ENCODE measurements around the gene HOXB7.

DNA sequence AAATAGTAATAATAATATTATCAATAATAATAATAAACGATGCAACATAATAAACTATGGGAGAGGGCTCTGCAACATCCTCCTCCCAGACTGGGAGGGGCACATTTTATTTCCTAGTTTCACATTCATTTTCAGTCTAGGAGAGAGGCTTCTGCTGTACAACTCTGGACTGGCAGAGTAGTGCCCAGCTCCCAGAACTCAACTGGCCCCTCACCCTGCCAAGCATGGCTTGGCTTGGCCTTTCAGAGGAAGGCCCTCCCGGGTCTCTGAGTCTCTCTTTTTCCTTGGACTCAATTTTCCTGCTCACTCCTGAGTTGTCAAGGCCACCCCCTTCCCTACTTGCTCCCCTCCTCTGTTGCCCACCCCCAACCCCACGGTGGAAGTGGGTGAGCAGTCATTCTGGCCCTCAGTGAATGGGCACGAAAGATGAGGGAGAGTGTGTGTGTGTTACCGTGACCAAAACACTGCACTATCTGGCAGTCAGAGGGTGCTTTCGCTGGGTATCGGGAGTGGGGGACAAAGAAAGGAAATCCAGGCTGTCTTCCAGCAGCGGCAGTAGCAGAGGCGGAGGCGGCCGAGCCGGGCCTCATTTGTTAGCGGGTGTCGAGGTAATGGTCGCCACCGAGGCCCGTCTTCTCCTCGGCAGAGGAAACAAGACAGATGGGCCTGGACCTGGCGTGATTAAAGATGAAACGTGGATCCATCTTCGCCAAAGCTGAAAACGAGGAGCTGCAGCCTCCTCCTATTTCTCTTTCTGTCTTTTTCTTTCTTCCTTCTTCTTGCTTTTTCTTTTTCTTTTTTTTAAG lies 34.9 kb downstream of the HOXB7 start:
- TF ChIP-seq POLR2A (IDR thresholded peaks at IDR 0.05; ENCODE audit: low read length) (no peak), GATA1 (IDR thresholded peaks at IDR 0.05; ENCODE audit: low read depth, low read length) (no peak)
